Measurements from ENCODE around the gene TRIM66.

DNA sequence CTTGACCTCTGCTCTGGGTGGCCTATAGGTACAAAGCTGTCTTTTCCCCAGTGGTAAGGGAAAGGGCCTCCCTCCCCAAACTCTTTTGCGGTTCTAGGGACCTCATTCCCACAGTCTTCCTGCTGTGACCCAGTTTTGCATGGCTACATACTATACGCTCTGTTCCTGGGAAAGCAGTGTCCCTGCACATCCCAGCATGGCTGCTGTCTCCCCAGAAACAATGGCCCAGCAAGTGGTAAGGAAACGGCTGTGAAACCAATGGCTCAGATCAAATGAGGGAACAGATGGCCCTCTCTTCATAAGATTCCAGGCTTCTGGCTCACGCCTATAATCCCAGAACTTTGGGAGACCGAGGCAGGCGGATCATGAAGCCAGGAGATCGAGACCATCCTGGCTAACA lies 41.2 kb upstream of the TRIM66 start:
- no peak for TF ChIP-seq CTCF (conservative IDR thresholded peaks at IDR 0.05; ENCODE audit: low read length)
- no peak for TF ChIP-seq EZH2phosphoT487 (IDR thresholded peaks at IDR 0.05; ENCODE audit: borderline replicate concordance, low read depth, low read length)
